Measurements from ENCODE around the gene GPBP1. TPM values are rescaled to one million over a fixed set of nuclear protein-coding genes. Genes with fewer than 3 reads are reported as not detected.
"Not testable (repeated sequence)": the region's sequence is repeated elsewhere in the genome, so short reads cannot be mapped to it uniquely, and the experiment has no call there.

Gene GPBP1
- polyA plus RNA-seq, 3 donors from 2014 or later = 60.7 to 95.6 (median 80.4) TPM

GRCh38 chr5:57280853-57281252, 107.0 kb downstream of the GPBP1 start:
- no peak for DNase-seq
- Mint-ChIP-seq H3K36me3 (no peaks in the 10 kb centered on the region), H3K4me1 (no peaks in the 10 kb centered on the region), H3K27ac (no peak overlapping the region), H3K4me3 (no peak overlapping the region), H3K9me3 (peaks cover 0 to 4% (median 0%) of the 10 kb centered on the region in 6 donors), H3K27me3 (ENCODE audit: low read depth in 3 of 3) (peaks cover 3 to 8% (median 6%) of the 10 kb centered on the region in 3 donors)

GRCh38 chr5:57285084-57285483, 111.2 kb downstream of the GPBP1 start:
- H3K27me3 Mint-ChIP-seq (ENCODE audit: low read depth in 3 of 3); DNase-seq; H3K36me3 Mint-ChIP-seq; H3K27ac Mint-ChIP-seq; H3K4me1 Mint-ChIP-seq; H3K9me3 Mint-ChIP-seq; H3K4me3 Mint-ChIP-seq: not testable (repeated sequence)

- H3K27me3 Mint-ChIP-seq (ENCODE audit: low read depth in 3 of 3) = peaks cover 2% of the 10 kb centered on the region in 3 donors
- no peak overlapping the region for H3K27ac Mint-ChIP-seq
- no peak overlapping the region for H3K4me3 Mint-ChIP-seq
- no peak for DNase-seq
- no peaks in the 10 kb centered on the region for H3K36me3 Mint-ChIP-seq
- no peaks in the 10 kb centered on the region for H3K4me1 Mint-ChIP-seq
- peaks cover 0 to 2% (median 0%) of the 10 kb centered on the region in 6 donors for H3K9me3 Mint-ChIP-seq
Measured at GRCh38 chr5:57291894-57292293, 118.0 kb downstream of the GPBP1 start.

- Mint-ChIP-seq H3K4me1 (no peaks in the 10 kb centered on the region), H3K36me3 (no peaks in the 10 kb centered on the region), H3K4me3 (no peak overlapping the region), H3K27ac (no peak overlapping the region), H3K27me3 (ENCODE audit: low read depth in 3 of 3) (peaks cover 2% of the 10 kb centered on the region in 3 donors), H3K9me3 (peaks cover 0 to 2% (median 0%) of the 10 kb centered on the region in 6 donors)
- no peak for DNase-seq
Measured at GRCh38 chr5:57292336-57292735, 118.5 kb downstream of the GPBP1 start.

- no peaks in the 10 kb centered on the region for H3K9me3 Mint-ChIP-seq
- H3K27me3 Mint-ChIP-seq (ENCODE audit: low read depth in 3 of 3) = peaks cover 2 to 7% (median 3%) of the 10 kb centered on the region in 3 donors
- DNase-seq = peak; percentile 73 to 75 (median 74)
- peak overlapping the region in 5 of 6 donors; percentile 14 to 64 (median 57) for H3K27ac Mint-ChIP-seq
- H3K36me3 Mint-ChIP-seq = no peaks in the 10 kb centered on the region
- H3K4me3 Mint-ChIP-seq = peak overlapping the region; percentile 62 to 85 (median 75)
- peaks cover 15 to 20% of the 10 kb centered on the region in 2 donors for H3K4me1 Mint-ChIP-seq
Measured at GRCh38 chr5:57298295-57298984, 124.6 kb downstream of the GPBP1 start.

GRCh38 chr5:57298985-57299491, 125.2 kb downstream of the GPBP1 start:
- Mint-ChIP-seq H3K4me3 (peak overlapping the region; percentile 62 to 85 (median 75)), H3K4me1 (peaks cover 15 to 20% of the 10 kb centered on the region in 2 donors), H3K27ac (peak overlapping the region in 5 of 6 donors; percentile 14 to 64 (median 57)), H3K9me3 (no peaks in the 10 kb centered on the region), H3K36me3 (no peaks in the 10 kb centered on the region), H3K27me3 (ENCODE audit: low read depth in 3 of 3) (peaks cover 2 to 7% (median 4%) of the 10 kb centered on the region in 3 donors)
- DNase-seq = peak; percentile 64 to 66 (median 65)

- no peaks in the 10 kb centered on the region for H3K36me3 Mint-ChIP-seq
- H3K9me3 Mint-ChIP-seq = no peaks in the 10 kb centered on the region
- DNase-seq = no peak
- H3K4me3 Mint-ChIP-seq = no peak overlapping the region
- H3K4me1 Mint-ChIP-seq = peaks cover 15 to 20% of the 10 kb centered on the region in 2 donors
- peaks cover 2 to 7% (median 2%) of the 10 kb centered on the region in 3 donors for H3K27me3 Mint-ChIP-seq (ENCODE audit: low read depth in 3 of 3)
- H3K27ac Mint-ChIP-seq = peak overlapping the region in 2 of 6 donors; percentile 14 to 31
Measured at GRCh38 chr5:57299986-57300385, 126.1 kb downstream of the GPBP1 start.

- H3K27ac Mint-ChIP-seq = no peak overlapping the region
- H3K4me1 Mint-ChIP-seq = peaks cover 15 to 20% of the 10 kb centered on the region in 2 donors
Measured at GRCh38 chr5:57302164-57302563, 128.3 kb downstream of the GPBP1 start.

GRCh38 chr5:57302643-57303042, 128.8 kb downstream of the GPBP1 start:
- Mint-ChIP-seq H3K36me3 (no peaks in the 10 kb centered on the region), H3K9me3 (peaks cover 0 to 9% (median 0%) of the 10 kb centered on the region in 6 donors), H3K27me3 (ENCODE audit: low read depth in 3 of 3) (peaks cover 0 to 8% (median 4%) of the 10 kb centered on the region in 3 donors), H3K4me3 (no peak overlapping the region), H3K27ac (no peak overlapping the region), H3K4me1 (peaks cover 15 to 20% of the 10 kb centered on the region in 2 donors)
- no peak for DNase-seq

More at GRCh38 chr5:57302164-57302563, 128.3 kb downstream of the GPBP1 start:
- Mint-ChIP-seq H3K4me3 (no peak overlapping the region), H3K27me3 (ENCODE audit: low read depth in 3 of 3) (peaks cover 0 to 8% (median 2%) of the 10 kb centered on the region in 3 donors), H3K9me3 (peaks cover 0 to 9% (median 0%) of the 10 kb centered on the region in 6 donors), H3K36me3 (no peaks in the 10 kb centered on the region)
- DNase-seq = no peak

- H3K4me3 Mint-ChIP-seq = no peak overlapping the region
- no peak overlapping the region for H3K27ac Mint-ChIP-seq
- no peaks in the 10 kb centered on the region for H3K36me3 Mint-ChIP-seq
- DNase-seq = no peak
- H3K27me3 Mint-ChIP-seq (ENCODE audit: low read depth in 3 of 3) = peaks cover 0 to 4% (median 3%) of the 10 kb centered on the region in 3 donors
- H3K4me1 Mint-ChIP-seq = peaks cover 7 to 9% of the 10 kb centered on the region in 2 donors
- peaks cover 0 to 9% (median 0%) of the 10 kb centered on the region in 6 donors for H3K9me3 Mint-ChIP-seq
Measured at GRCh38 chr5:57303985-57304384, 130.1 kb downstream of the GPBP1 start.

GRCh38 chr5:57304931-57305330, 131.1 kb downstream of the GPBP1 start:
- DNase-seq = no peak
- Mint-ChIP-seq H3K4me3 (no peak overlapping the region), H3K27ac (no peak overlapping the region), H3K4me1 (no peaks in the 10 kb centered on the region), H3K27me3 (ENCODE audit: low read depth in 3 of 3) (peaks cover 0 to 4% (median 3%) of the 10 kb centered on the region in 3 donors), H3K36me3 (no peaks in the 10 kb centered on the region), H3K9me3 (peaks cover 0 to 9% (median 0%) of the 10 kb centered on the region in 6 donors)

GRCh38 chr5:57306359-57306758, 132.5 kb downstream of the GPBP1 start:
- H3K27me3 Mint-ChIP-seq (ENCODE audit: low read depth in 3 of 3) = peaks cover 0 to 7% (median 6%) of the 10 kb centered on the region in 3 donors
- no peak overlapping the region for H3K4me3 Mint-ChIP-seq
- H3K9me3 Mint-ChIP-seq = peaks cover 0 to 9% (median 0%) of the 10 kb centered on the region in 6 donors
- no peaks in the 10 kb centered on the region for H3K36me3 Mint-ChIP-seq
- no peak overlapping the region for H3K27ac Mint-ChIP-seq
- DNase-seq = no peak
- no peaks in the 10 kb centered on the region for H3K4me1 Mint-ChIP-seq

GRCh38 chr5:57307516-57307915, 133.7 kb downstream of the GPBP1 start:
- Mint-ChIP-seq H3K36me3 (no peaks in the 10 kb centered on the region), H3K9me3 (peaks cover 0 to 9% (median 0%) of the 10 kb centered on the region in 6 donors), H3K27ac (no peak overlapping the region), H3K4me1 (no peaks in the 10 kb centered on the region), H3K4me3 (no peak overlapping the region), H3K27me3 (ENCODE audit: low read depth in 3 of 3) (peaks cover 0 to 8% (median 6%) of the 10 kb centered on the region in 3 donors)
- no peak for DNase-seq

- peaks cover 0 to 11% (median 4%) of the 10 kb centered on the region in 3 donors for H3K27me3 Mint-ChIP-seq (ENCODE audit: low read depth in 3 of 3)
- H3K4me3 Mint-ChIP-seq, H3K27ac Mint-ChIP-seq, H3K36me3 Mint-ChIP-seq, H3K9me3 Mint-ChIP-seq, H3K4me1 Mint-ChIP-seq, DNase-seq: not testable (repeated sequence)
Measured at GRCh38 chr5:57309022-57309421, 135.2 kb downstream of the GPBP1 start.

All from immature natural killer cell (primary cell).